Epithelial cell of proximal tubule (primary cell): ENCODE measurements around the gene SULF2. TPM values are rescaled to one million over a fixed set of nuclear protein-coding genes. Genes with fewer than 3 reads are reported as not detected.

Experiments used
- DNase-seq: peaks from one replicate; pipeline ENCODE4 v3.0.0-alpha.2; 2011; ENCODE audit warnings: low read depth
- H3K4me3 ChIP-seq: 2 replicates; pipeline ENCODE4 v1.5.1; 2011; ENCODE audit warnings: low read depth, mild to moderate bottlenecking, low read length
- total RNA-seq: library from RNA; depleted of rRNA; stranded (reverse); fragments of >200 nt; gene quantifications from 2 replicates; pipeline ENCODE4 v1.2.3, GENCODE V29; 2015
- TF ChIP-seq, protein P1 (sequence below): conservative IDR thresholded peaks from 2 replicates; pipeline ENCODE4 v1.5.1; 2012; ENCODE audit warnings: low read depth, mild to moderate bottlenecking, low read length

The SULF2 gene
- total RNA-seq, 1 donor from 2014 or later: 20.4 TPM

DNA sequence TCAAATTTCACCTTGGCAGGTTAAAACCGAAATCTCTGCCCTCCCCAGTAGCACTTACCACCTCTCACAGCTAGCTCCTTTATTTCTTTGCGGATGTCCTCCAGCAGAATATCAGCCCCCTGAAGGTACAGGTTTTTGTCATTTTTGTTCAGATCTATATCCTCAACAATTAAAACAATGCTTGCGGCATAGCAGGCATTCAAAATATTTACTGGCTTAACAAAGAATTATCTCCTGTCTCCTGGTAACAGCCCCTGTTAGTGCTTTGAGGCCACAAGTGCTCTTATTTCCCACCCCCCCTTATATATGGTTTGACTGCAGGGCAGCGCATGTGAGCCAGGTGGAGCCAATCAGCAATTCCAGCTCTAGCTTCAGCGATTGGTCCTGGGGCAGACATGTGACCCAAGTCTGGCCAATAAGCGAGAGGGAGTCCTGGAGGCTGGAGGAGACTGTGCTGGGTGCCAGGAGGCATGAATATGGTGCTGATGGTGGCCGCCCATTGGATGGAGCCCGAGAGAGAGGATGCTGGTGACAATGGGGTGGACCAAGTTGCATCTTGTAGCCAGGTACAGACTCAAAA lies 21.0 kb downstream of the SULF2 start:
- TF ChIP-seq, protein P1, sequence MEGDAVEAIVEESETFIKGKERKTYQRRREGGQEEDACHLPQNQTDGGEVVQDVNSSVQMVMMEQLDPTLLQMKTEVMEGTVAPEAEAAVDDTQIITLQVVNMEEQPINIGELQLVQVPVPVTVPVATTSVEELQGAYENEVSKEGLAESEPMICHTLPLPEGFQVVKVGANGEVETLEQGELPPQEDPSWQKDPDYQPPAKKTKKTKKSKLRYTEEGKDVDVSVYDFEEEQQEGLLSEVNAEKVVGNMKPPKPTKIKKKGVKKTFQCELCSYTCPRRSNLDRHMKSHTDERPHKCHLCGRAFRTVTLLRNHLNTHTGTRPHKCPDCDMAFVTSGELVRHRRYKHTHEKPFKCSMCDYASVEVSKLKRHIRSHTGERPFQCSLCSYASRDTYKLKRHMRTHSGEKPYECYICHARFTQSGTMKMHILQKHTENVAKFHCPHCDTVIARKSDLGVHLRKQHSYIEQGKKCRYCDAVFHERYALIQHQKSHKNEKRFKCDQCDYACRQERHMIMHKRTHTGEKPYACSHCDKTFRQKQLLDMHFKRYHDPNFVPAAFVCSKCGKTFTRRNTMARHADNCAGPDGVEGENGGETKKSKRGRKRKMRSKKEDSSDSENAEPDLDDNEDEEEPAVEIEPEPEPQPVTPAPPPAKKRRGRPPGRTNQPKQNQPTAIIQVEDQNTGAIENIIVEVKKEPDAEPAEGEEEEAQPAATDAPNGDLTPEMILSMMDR: no peak
- H3K4me3 ChIP-seq: no peak overlapping the region
- DNase-seq: no peak

DNA sequence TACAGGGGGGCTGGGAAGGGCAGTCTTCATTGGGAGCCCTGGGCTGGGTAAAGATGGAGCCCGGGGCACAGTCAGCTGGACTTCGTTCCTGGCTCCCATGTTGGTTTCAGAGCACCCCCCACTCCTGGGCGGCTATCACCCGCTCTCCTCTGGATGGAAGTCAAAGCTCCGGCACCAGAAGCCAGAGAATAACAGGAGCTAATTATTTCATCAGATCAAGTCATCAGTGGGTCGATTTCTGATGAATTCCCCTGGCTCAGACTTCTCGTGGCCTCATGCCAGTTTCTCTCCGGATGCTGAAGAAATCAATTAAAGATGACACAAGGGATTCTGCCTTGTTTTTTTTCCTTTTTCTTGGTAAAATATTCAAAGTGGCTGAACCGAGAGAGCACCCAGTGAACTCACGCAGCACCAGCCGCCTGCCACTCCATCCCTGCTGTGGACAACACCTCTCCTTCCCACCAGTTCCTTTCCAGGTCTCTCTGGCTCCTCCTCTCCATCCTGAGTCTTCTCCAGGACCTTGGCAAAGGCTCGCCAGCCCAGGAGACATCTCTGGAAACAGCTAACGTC lies 22.5 kb downstream of the SULF2 start:
- TF ChIP-seq, protein P1: no peak
- no peak overlapping the region for H3K4me3 ChIP-seq
- DNase-seq: no peak

DNA sequence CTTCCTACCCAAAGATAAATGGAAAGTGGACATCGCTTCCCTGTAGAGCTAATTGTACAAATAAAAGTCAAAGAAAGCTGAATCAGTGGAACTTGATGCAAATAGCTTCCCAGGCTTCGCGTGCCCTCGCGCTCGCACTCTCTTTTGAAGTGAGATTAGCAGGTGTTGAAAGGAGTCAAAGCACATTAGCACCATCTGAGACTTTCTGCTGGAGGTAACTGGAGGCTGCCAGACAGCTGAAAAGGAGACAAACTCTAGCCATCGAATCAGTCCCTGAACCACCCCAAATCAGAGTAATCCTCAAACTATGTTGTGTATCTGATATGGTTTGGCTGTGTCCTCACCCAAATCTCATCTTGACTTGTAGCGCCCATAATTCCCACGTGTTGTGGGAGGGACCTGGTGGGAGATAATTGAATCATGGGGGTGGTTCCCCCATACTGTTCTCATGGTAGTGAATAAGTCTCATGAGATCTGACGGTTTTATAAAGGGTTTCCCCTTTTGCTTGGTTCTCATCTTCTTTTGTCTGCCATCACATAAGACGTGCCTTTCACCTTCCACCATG lies 23.7 kb downstream of the SULF2 start:
- no peak overlapping the region for H3K4me3 ChIP-seq
- DNase-seq: no peak
- TF ChIP-seq, protein P1: no peak

DNA sequence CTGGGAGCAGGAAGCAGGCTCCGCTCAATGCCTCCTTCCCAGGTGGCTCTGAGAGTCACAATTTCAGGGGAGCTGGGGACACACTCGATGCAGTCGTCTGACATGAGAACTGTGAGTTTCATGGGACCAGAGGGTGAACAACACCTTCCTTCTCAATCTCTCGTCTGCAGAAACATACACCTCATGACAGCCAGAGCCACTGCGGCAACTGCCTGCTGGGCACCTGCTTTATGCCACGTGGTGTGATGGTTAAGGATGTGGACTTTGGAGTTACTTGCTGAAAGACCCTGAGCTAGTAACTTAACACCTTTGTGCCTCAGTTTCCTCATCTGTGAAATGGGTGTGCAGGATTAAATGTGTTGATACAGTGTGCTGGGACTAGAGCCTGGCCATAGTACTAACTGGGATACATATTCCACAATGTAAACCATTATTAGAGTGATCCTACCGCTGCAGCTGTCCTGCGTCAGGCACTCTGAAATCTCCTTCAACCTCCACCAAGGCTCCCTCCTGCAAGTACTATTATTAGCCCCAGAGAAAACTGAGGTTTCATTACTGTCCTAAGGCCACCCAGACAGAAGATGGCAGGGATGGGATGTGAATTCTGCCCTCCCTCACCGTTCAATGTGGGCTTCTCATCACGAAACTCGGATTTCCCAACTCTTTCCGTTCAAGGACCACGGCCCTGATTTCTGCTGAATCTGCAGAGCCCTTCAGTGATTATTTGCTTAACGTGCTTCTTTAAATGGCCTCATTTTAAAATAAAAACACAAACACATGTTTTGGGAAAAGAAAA lies 24.4 kb downstream of the SULF2 start:
- TF ChIP-seq, protein P1: no peak
- DNase-seq: no peak
- H3K4me3 ChIP-seq: no peak overlapping the region

DNA sequence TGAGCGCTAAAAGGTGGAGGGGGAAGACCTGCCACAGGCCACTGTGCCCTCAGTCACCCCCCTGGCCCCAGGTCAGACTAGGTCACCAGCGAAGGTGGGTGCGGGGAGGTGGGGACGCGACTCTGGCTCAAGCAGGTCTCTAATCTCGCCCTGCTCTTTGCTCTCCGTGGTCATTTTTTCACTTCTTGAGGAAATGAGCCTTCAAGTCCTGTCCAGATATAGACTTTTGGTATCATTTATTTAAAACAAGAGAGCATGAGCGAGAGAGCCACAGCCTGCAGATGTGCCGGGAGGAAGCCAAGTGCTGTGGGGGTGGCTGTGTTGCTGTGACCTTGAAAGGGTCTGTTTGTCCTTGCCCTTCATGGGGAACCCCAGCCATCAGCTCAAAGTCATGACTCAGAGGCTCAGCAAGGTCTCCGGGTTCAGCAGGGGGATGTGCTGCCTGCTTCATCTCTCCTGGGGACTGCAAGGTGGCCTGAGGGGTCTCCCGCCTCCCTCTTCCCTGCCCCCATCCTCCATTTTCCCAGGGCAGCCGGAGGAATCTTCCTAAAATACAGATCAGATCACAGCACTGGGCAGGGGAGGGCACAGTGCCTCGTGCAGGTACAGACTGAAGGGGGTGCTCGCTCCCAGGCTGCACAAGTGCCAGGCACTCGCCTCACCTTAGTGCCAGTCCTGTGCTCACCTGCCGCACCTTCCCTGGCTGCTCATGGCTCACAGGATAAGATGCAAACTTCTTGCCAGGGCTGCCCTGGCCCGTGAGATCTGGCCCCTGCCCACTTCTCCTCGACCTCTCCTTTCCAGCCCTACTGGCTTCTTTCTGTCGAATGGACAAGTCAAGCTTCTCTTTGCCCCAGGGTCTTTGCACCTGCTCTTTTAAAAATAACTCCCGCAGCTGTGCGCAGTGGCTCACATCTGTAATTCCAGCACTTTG lies 26.5 kb downstream of the SULF2 start:
- no peak overlapping the region for H3K4me3 ChIP-seq
- TF ChIP-seq, protein P1: no peak
- no peak for DNase-seq
